Stimulated activated CD4-positive, alpha-beta T cell treated with anti-CD3 and anti-CD28 coated beads, TNF-alpha, amount 100 ng/mL, for 4 hours (primary cell): ENCODE data around the gene GIMAP6.
"Not testable (repeated sequence)": the region's sequence is repeated elsewhere in the genome, so short reads cannot be mapped to it uniquely, and the experiment has no call there.

Source experiments
- DNase-seq, 3 experiments: peaks; one replicate each; pipeline ENCODE4 v3.0.0-alpha.2; 2020; ENCODE audit warnings: low read depth in 3 of 3

GIMAP6 gene

DNA sequence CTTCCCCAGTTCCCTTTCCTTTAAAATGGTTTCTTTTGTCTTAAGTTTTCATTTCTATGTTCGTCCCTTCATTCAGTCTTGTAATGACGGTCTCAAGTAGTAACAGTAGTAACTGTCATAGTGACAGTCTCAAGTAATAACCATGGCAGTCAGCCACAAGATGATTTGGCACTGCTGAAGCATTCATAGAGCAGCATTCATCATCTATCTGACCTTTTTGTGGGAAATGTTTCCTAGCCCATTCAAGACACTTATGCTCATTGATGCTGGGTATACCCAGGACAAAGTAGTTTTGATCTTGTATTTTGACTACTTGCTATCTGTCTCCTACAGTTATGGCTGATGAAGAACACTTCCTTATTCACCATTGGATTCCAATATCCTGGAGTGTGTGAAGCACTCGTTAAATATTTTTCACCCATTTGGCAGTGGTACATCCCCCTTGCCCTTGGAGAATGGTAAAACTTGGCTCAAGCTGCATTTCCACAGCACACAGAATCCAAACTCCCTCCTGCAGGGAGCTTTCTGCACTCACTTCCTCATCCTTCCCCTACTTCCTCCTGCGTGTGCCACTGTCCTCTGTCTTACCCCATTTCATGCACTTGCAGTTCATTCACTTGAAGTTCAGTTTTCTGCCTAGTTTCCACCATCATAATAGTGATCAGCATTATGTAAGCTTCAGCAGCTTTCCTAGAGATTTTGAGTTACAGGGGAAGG lies 46.0 kb downstream of the GIMAP6 start:
- DNase-seq: no peak

GRCh38 chr7:150585199-150585598 lies 47.0 kb downstream of the GIMAP6 start:
- DNase-seq: no peak

DNA sequence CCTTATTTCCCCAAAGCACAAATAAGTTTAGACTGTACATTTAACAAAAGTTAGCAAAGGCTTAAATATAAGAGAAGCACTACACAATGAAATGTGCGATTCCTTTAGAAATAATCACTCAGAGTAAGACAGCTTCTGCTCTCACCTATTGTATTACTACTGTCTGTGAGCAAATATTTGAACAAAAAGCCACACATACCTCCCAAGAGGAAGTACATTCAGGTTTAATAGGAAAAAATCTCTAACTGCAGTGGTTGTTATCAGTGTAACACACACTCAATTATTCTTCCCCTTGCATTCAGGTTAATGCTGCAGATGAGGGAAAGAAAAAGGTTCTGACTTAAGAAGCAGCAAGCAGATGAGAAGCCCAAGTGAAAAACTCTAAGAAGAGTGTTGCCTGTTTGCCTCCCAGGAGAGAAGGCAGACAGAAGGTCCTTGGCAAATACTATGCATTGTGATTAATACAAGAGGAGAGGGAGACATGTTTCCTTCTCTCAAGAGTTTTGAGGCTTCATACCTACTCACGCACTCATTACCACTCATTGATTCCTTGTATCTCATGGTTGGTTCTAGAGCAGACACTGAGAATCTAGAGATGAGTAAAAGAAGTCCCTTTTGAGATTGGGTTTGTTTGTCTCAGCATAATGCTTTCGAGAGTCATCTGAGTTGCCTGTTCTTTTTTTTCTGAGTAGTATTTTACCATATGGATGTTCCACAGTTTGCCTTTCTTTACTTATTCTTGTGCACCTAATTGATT lies 51.4 kb downstream of the GIMAP6 start:
- DNase-seq: no peak

DNA sequence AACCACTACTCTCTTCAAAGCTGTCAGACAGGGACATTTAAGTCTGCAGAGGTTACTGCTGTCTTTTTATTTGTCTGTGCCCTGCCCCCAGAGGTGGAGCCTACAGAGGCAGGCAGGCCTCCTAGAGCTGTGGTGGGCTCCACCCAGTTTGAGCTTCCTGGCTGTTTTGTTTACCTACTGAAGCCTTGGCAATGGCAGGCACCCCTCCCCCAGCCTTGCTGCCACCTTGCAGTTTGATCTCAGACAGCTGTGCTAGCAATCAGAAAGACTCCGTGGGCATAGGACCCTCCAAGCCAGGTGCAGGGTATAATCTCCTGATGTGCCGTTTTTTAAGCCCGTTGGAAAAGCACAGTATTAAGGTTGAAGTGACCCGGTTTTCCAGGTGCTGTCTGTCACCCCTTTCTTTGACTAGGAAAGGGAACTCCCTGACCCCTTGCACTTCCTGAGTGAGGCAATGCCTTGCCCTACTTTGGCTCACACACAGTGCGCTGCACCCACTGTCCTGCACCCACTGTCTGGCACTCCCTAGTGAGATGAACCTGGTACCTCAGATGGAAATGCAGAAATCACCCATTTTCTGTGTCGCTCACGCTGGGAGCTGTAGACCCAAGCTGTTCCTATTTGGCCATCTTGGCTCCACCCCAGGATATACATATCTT lies 52.1 kb downstream of the GIMAP6 start:
- DNase-seq: not testable (repeated sequence)
